ENCODE results near the gene DLX3. TPM values are rescaled to one million over a fixed set of nuclear protein-coding genes. Genes with fewer than 3 reads are reported as not detected.

The DLX3 gene
- polyA plus RNA-seq, 1 donor from 2014 or later, result not detected

GRCh38 chr17:49985310-49985990 lies 9.6 kb downstream of the DLX3 start:
- H2AFZ ChIP-seq (ENCODE audit: low read depth, low read length), result no peak overlapping the region
- TF ChIP-seq TAF1 (IDR thresholded peaks at IDR 0.05; ENCODE audit: low read depth), result no peak
- TF ChIP-seq POLR2AphosphoS5 (IDR thresholded peaks at IDR 0.05), result no peak
- TF ChIP-seq CTCF (IDR thresholded peaks at IDR 0.05; ENCODE audit: poor library complexity, severe bottlenecking), result no peak
- TF ChIP-seq RAD21 (conservative IDR thresholded peaks at IDR 0.05), result no peak
- no peak for TF ChIP-seq REST (IDR thresholded peaks at IDR 0.05; ENCODE audit: borderline replicate concordance)
- TF ChIP-seq EZH2 (IDR thresholded peaks at IDR 0.05; ENCODE audit: borderline replicate concordance, insufficient read depth, low read length, poor library complexity, severe bottlenecking), result no peak
- H3K27me3 ChIP-seq (ENCODE audit: insufficient read depth, low read depth, low read length), result peaks cover 8% of the 10 kb centered on the region

GRCh38 chr17:49984776-49985175 lies 10.2 kb downstream of the DLX3 start:
- Histone ChIP-seq H3K9me2 (ENCODE audit: insufficient read depth, low read length) (no peaks in the 10 kb centered on the region), H3K4me2 (ENCODE audit: low read length) (no peak overlapping the region), H3K4me3 (ENCODE audit: low read length) (no peak overlapping the region), H3K79me2 (replicated peaks; ENCODE audit: insufficient read depth, low read length) (no peaks in the 10 kb centered on the region), H3K27me3 (ENCODE audit: insufficient read depth, low read depth, low read length) (peaks cover 8% of the 10 kb centered on the region), H3K36me3 (ENCODE audit: insufficient read depth, low read length) (no peaks in the 10 kb centered on the region), H3K27ac (ENCODE audit: low read length) (no peak overlapping the region), H2AFZ (ENCODE audit: low read depth, low read length) (no peak overlapping the region), H3K9me3 (ENCODE audit: low read length) (no peaks in the 10 kb centered on the region), H3K9ac (ENCODE audit: low read length) (no peak overlapping the region), H4K20me1 (ENCODE audit: insufficient read depth) (no peaks in the 10 kb centered on the region), H3F3A (ENCODE audit: insufficient read depth, low read length, poor library complexity, severe bottlenecking) (no peaks in the 10 kb centered on the region)
- TF ChIP-seq EZH2 (IDR thresholded peaks at IDR 0.05; ENCODE audit: borderline replicate concordance, insufficient read depth, low read length, poor library complexity, severe bottlenecking), result no peak
- no peak for TF ChIP-seq RAD21 (conservative IDR thresholded peaks at IDR 0.05)
- TF ChIP-seq EP300 (conservative IDR thresholded peaks at IDR 0.05; ENCODE audit: poor library complexity, severe bottlenecking), result no peak

More at GRCh38 chr17:49985310-49985990, 9.6 kb downstream of the DLX3 start:
- Histone ChIP-seq H3K4me2 (ENCODE audit: low read length) (no peak overlapping the region), H3K9me2 (ENCODE audit: insufficient read depth, low read length) (no peaks in the 10 kb centered on the region), H3K36me3 (ENCODE audit: insufficient read depth, low read length) (no peaks in the 10 kb centered on the region), H3F3A (ENCODE audit: insufficient read depth, low read length, poor library complexity, severe bottlenecking) (no peaks in the 10 kb centered on the region), H3K27ac (ENCODE audit: low read length) (no peak overlapping the region), H3K9me3 (ENCODE audit: low read length) (no peaks in the 10 kb centered on the region), H4K20me1 (ENCODE audit: insufficient read depth) (no peaks in the 10 kb centered on the region), H3K4me3 (ENCODE audit: low read length) (no peak overlapping the region), H3K79me2 (replicated peaks; ENCODE audit: insufficient read depth, low read length) (no peaks in the 10 kb centered on the region), H3K9ac (ENCODE audit: low read length) (no peak overlapping the region)

- Histone ChIP-seq H3K79me2 (replicated peaks; ENCODE audit: insufficient read depth, low read length) (no peaks in the 10 kb centered on the region), H4K20me1 (ENCODE audit: insufficient read depth) (no peaks in the 10 kb centered on the region), H3K4me3 (ENCODE audit: low read length) (no peak overlapping the region), H2AFZ (ENCODE audit: low read depth, low read length) (no peak overlapping the region), H3F3A (ENCODE audit: insufficient read depth, low read length, poor library complexity, severe bottlenecking) (no peaks in the 10 kb centered on the region), H3K36me3 (ENCODE audit: insufficient read depth, low read length) (no peaks in the 10 kb centered on the region), H3K4me2 (ENCODE audit: low read length) (no peak overlapping the region), H3K9me2 (ENCODE audit: insufficient read depth, low read length) (no peaks in the 10 kb centered on the region), H3K27ac (ENCODE audit: low read length) (no peak overlapping the region), H3K9ac (ENCODE audit: low read length) (no peak overlapping the region), H3K9me3 (ENCODE audit: low read length) (no peaks in the 10 kb centered on the region), H3K27me3 (ENCODE audit: insufficient read depth, low read depth, low read length) (peaks cover 8% of the 10 kb centered on the region)
- TF ChIP-seq SMC3 (conservative IDR thresholded peaks at IDR 0.05; ENCODE audit: poor library complexity), result no peak
- TF ChIP-seq REST (IDR thresholded peaks at IDR 0.05; ENCODE audit: borderline replicate concordance), result no peak
- no peak for TF ChIP-seq RAD21 (conservative IDR thresholded peaks at IDR 0.05)
- no peak for TF ChIP-seq TAF1 (IDR thresholded peaks at IDR 0.05; ENCODE audit: low read depth)
- no peak for TF ChIP-seq POLR2AphosphoS5 (IDR thresholded peaks at IDR 0.05)
- TF ChIP-seq EP300 (conservative IDR thresholded peaks at IDR 0.05; ENCODE audit: poor library complexity, severe bottlenecking), result no peak
- TF ChIP-seq CTCF (IDR thresholded peaks at IDR 0.05; ENCODE audit: poor library complexity, severe bottlenecking), result no peak
- no peak for TF ChIP-seq MXI1 (conservative IDR thresholded peaks at IDR 0.05; ENCODE audit: poor library complexity, severe bottlenecking)
- TF ChIP-seq EZH2 (IDR thresholded peaks at IDR 0.05; ENCODE audit: borderline replicate concordance, insufficient read depth, low read length, poor library complexity, severe bottlenecking), result no peak
Measured at GRCh38 chr17:49984283-49984682, 10.7 kb downstream of the DLX3 start.

All from neural cell (in vitro differentiated cells).